ENCODE results near the gene ACSL3.
A peak's percentile ranks its signal among the peaks of the same experiment; 100 is the strongest.
"Not testable (repeated sequence)": the region's sequence is repeated elsewhere in the genome, so short reads cannot be mapped to it uniquely, and the experiment has no call there.

ACSL3 gene

GRCh38 chr2:222848031-222848430 is 12.8 kb upstream of the ACSL3 start:
- DNase-seq; intact Hi-C loops (cut with DNase I): not testable (repeated sequence)

DNA sequence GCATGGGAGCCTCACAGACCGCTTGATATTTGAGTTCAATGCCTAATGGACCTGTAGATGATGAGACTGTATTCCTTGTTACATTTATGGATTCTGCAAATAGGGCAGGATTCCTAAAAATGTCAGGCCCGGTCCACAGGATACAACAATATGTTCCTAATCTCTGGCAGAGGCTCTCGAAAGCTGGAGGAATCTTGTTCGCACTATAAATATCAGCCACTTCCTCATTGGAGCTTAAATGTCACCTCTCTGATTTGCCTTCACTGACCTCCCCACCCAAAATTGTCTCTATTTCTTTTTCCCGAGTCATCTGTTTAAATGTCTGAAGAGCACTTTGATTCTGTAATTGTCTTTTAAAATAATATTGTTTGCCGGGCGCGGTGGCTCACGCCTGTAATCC is 12.0 kb upstream of the ACSL3 start:
- intact Hi-C loops (cut with DNase I), result no loop called here
- DNase-seq, result no peak

- intact Hi-C loops (cut with DNase I), result no loop called here
Observed at GRCh38 chr2:222851956-222852617, 8.7 kb upstream of the ACSL3 start.

GRCh38 chr2:222854773-222855700 is 5.8 kb upstream of the ACSL3 start:
- intact Hi-C loops (cut with DNase I), result no loop called here
- DNase-seq, result no peak

More at GRCh38 chr2:222851956-222852617, 8.7 kb upstream of the ACSL3 start:
- no peak for DNase-seq

- peak in 9 of 42 donors; percentile 12 to 55 (median 17) for DNase-seq
- intact Hi-C loops (cut with DNase I), result loop anchor here (2.0 to 5.0 kb wide), 3 partner anchors 47 to 151 kb away; no protein-coding TSS in a partner anchor
Observed at GRCh38 chr2:222859786-222860612, 837 bp upstream of the ACSL3 start.

DNA sequence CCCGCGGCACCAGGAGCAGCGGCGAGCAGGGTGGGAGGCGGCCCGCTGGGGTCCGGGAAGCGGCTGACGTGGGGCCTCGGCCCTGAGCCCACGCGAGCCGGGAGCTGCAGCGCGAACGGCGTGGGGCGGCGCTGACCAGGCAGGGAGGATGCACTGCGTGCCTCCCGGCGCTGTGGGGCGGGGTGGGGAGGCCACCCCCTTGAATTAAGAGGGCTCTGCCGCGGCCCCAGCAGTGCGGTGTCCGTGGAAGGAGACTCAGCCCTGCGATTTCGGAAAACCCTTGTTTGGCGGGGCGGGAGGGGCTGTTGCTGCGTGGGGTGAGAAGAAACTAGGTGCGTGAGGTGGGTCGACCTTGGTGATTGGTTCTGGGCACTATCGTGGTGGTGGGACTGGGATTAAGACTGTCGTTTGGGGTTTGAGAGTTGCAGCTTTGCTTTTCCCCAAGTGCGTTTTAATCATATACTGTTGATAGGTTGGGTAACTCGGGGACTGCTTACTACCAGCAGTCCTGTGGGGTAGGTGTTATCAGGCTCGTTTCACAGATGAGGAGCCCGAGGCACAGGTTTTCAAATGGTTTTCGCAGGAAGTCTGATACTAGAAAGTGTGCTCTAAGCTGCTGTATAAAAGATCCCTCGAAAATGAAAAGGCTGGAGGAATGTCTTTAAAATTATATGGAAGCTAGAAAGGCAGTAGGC is 722 bp downstream of the ACSL3 start:
- intact Hi-C loops (cut with DNase I), result loop anchor here (2.0 to 5.0 kb wide), 3 partner anchors 46 to 153 kb away; no protein-coding TSS in a partner anchor
- peak in 39 of 42 donors; percentile 6 to 69 (median 44) for DNase-seq

DNA sequence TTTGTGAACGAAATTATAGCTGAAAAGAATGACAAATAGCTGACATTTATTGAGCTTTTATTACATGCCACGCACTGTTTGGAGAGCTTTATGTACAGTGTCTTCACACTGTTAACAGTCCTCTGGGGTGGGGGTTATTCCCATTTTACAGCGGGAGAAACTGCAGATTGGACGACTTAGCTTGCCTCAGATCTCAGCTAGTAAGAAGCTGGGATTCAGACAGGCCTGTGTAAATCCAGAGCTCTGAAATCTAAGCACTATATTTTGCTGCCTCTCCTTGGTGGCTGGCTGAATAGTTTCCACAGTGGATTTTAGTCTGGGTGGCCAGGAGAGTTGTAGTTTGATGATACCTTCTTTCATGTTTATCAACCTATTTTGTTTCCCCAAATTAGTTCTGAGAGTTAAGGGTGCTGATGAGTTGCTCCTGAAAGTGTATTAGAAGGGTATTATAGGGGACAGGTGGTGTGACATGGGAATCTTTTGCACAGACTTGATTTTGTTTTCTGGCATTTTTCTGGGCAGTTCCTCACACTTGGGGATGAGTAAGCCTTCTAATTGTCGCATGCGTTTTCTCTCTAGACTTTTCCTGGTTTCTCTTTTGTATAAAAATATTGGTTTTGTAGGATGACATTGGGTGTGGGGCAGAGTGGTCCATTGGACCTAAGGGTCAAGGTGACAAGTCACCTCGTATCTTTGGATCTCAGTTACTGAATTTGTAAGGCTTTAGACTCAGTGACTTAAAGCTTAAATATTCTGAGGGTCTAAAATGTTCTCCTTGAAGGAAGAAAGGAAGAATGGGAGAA is 1.5 kb downstream of the ACSL3 start:
- peak in 23 of 42 donors; percentile 17 to 74 (median 44) for DNase-seq
- intact Hi-C loops (cut with DNase I), result loop anchor here (5.0 kb wide), 2 partner anchors 45 to 65 kb away; no protein-coding TSS in a partner anchor

DNA sequence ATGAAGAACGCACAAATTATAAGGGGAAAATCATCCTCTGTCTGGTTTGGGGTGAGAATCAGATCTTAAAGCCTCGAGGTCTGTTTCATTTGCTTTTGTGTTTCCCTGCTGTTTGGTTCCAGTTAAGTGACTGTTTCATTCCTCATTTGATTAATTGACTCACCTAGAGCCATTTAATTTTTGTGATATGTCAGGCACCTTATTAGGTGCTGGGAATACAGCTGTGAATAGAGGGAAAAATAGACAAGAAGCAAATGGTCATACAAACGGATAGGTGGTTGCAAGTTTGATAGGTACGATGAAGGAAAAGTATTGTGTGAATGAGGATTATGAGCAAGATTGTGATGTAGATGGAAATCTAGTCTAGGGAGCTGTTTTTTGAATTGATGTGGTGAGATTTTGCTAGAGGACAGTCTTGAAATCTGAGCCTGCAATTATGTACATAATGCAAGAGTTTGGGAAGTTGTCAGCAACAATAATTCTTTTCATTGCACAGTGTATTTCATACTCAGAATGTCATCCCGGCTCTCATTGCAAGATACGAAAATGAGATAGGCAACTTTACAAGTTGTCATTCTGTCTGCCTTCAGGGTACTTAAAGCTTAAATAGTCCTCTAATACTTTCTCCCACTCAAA is 2.2 kb downstream of the ACSL3 start:
- DNase-seq, result no peak
- intact Hi-C loops (cut with DNase I), result loop anchor here (5.0 kb wide), 2 partner anchors 44 to 66 kb away; no protein-coding TSS in a partner anchor

DNA sequence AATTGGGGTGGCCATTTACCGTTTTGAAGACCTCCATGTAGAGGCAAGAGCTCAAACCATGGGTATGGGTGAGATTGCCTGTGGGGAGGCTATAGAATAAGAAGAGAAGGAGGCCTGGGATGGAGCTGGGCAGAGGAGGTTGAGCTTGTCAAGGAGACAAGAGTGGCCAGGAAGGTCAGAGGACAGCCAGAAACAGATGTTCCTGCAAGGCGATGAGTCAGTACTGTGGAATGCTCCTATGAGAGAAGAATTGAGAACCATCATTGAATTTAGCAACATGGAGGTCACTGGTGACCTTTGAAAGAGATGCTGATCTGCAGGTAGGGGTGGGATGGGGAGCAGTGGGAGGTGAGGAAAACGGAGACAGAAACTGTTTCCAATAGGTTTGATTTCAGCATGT is 3.5 kb downstream of the ACSL3 start:
- no peak for DNase-seq
- intact Hi-C loops (cut with DNase I), result loop anchor here (5.0 kb wide), 2 partner anchors 43 to 67 kb away; no protein-coding TSS in a partner anchor

DNA sequence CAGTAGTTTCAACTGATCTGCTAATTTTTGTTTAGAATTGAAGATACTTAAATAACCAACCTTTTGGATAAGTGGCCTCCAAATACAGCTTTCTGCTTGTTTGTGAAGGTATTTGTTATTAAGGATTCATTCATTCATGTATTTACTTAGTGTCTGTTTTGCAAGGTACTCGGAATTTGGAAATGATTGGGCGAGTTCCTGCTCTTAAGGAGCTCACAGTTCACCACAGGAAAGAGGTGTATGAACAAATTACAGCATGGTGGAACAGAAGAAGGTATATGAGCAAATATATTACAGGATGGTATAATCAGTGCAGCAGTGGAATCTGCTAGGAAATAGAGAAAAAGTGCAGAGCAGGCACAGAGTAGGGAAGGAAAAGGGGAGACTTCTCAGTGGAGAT is 4.5 kb downstream of the ACSL3 start:
- DNase-seq, result no peak
- intact Hi-C loops (cut with DNase I), result no loop called here

DNA sequence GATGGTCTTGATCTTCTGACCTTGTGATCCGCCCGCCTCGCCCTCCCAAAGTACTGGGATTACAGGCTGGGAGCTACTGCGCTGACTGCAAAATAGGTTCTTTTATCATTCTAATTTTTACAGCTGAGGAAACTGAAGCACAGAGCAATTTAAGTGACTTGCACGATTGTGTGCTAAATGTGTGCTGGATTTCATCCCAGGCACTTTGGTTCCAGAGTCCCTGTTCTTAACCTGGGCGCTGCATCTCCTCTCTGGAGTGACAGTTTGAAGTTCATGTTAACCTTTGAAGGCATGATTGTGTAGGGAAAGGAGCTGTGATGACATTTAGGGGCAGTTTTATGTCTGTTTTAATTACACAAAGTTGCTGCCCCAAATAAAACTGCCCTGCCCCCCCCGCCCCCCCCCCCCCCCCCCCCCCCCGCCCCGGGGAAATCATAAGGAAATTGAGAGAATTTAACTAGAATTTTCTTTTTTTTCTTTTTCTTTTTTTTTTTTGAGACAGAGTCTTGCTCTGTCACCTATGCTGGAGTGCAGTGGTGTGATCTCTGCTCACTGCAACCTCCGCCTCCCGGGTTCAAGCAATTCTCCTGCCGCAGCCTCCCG is 5.6 kb downstream of the ACSL3 start:
- no peak for DNase-seq
- intact Hi-C loops (cut with DNase I), result no loop called here

GRCh38 chr2:222868560-222869251 is 7.9 kb downstream of the ACSL3 start:
- intact Hi-C loops (cut with DNase I); DNase-seq: not testable (repeated sequence)

DNA sequence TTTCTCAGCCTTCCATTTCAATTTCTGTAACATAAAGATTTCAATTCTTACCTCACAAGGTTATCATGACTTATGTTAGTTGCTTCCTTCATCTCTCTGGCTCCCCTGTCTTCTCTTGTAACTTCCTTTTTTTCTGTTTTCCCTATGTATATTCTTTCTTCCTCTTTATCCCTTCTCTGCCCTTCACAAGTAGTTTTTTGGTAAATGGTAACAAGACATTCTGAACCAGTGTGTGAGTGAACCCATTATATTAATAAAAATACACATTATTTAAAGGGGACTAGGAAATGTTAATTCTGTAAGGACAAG is 8.4 kb downstream of the ACSL3 start:
- intact Hi-C loops (cut with DNase I), result no loop called here
- no peak for DNase-seq

DNA sequence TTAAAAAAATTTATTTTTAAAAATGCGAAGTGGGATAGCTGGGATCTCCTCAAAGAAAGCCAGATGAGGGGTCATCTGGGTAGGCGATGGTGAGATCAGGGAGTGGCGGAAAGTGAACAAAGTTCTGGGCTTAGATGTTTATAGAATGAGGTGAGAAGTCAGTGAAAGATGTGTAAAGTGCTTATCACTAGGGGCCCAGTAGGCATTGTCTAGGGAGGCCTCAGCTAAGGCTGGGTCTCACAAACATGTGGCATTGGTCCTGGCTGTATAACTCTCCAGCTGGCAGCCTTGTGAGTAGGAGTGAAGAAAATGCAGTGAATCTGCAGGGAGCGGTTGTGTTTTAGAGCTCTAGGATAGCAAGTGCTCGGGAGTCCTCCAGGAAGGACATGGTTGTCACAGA is 10.5 kb downstream of the ACSL3 start:
- intact Hi-C loops (cut with DNase I), result no loop called here
- DNase-seq, result no peak

- no peak for DNase-seq
- intact Hi-C loops (cut with DNase I), result no loop called here
Observed at GRCh38 chr2:222872551-222872950, 11.7 kb downstream of the ACSL3 start.

- DNase-seq, result no peak
Observed at GRCh38 chr2:222875482-222875881, 14.6 kb downstream of the ACSL3 start.

More at GRCh38 chr2:222875482-222875881, 14.6 kb downstream of the ACSL3 start:
- intact Hi-C loops (cut with DNase I), result no loop called here

Measured in head of caudate nucleus (tissue), 42 donors.